Activated CD4-positive, alpha-beta memory T cell treated with anti-CD3 and anti-CD28 coated beads for 36 hours (primary cell): ENCODE measurements around the gene VPS8. TPM values are rescaled to one million over a fixed set of nuclear protein-coding genes. Genes with fewer than 3 reads are reported as not detected.
A peak's percentile ranks its signal among the peaks of the same experiment; 100 is the strongest.

ENCODE experiments used
- CTCF ChIA-PET: fragments of 350-600 bp; sonication (Branson Sonifier 250); formaldehyde crosslinking; loops from one replicate; lab custom pipeline; 2021; ENCODE audit warnings: antibody characterized with exemption, inconsistent platforms; lab: Charles Lee
- POLR2A ChIA-PET: fragments of 350-600 bp; sonication (Branson Sonifier 250); formaldehyde crosslinking; loops from one replicate; lab custom pipeline; 2021; ENCODE audit warnings: antibody characterized with exemption; lab: Charles Lee
- DNase-seq: peaks from one replicate; pipeline ENCODE4 v3.0.0-alpha.2; 2020
- H3K27ac Mint-ChIP-seq: one replicate; pipeline ENCODE4 v1.8.0; 2021; ENCODE audit warnings: mixed read lengths
- H3K27me3 Mint-ChIP-seq: one replicate; pipeline ENCODE4 v1.8.0; 2021; ENCODE audit warnings: mixed read lengths
- H3K36me3 Mint-ChIP-seq: one replicate; pipeline ENCODE4 v1.8.0; 2021; ENCODE audit warnings: mixed read lengths
- H3K4me1 Mint-ChIP-seq: one replicate; pipeline ENCODE4 v1.8.0; 2021; ENCODE audit warnings: low read depth, mixed read lengths
- H3K4me3 Mint-ChIP-seq: one replicate; pipeline ENCODE4 v1.8.0; 2021; ENCODE audit warnings: mild to moderate bottlenecking, mixed read lengths
- H3K9me3 Mint-ChIP-seq: one replicate; pipeline ENCODE4 v1.8.0; 2021; ENCODE audit warnings: mixed read lengths
- intact Hi-C: fragments of 100-400 bp; cut with micrococcal nuclease; formaldehyde crosslinking; loops from one replicate; pipeline ENCODE4 v1.15.1; 2023
- total RNA-seq, 2 experiments: library from RNA; stranded (reverse); gene quantifications; one replicate each; pipeline ENCODE4 v1.2.3, GENCODE V29; 2021

VPS8 gene
- total RNA-seq, 2 experiments from 2014 or later, result 28.7 to 32.3 TPM

DNA sequence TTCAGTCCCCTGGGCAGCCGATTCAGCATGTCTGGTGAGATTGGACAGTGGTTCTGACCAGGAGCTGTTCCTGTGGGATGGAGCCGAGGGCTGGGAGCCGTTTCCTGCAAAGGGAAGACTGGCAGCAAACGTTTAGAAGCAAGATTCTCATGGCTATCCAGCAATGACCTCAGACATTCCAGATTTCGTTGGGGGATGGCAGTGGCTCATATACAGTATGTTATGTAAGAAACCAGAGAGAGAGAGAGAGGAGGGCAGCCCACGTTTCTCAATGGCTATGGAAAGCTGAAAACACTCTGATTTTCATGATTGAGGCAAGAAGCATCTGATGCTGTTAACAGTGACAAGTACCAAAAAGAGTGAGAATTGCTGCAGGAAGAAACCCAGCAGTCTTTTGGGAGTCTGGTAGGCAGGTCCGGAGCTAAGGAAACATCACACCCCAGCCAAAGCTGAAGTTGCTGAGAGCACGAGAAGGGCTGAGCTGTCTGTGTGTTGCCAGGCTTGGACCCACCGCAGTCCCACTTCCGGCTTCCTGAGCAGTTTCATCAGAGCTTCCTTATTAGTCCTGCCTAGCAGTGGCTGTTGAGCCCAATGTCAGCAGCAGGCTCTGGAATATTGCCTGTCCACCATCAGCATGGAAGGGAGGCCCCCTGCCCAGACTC lies 25.6 kb upstream of the VPS8 start:
- H3K4me3 Mint-ChIP-seq, result no peak overlapping the region
- POLR2A ChIA-PET, result no interaction called here

DNA sequence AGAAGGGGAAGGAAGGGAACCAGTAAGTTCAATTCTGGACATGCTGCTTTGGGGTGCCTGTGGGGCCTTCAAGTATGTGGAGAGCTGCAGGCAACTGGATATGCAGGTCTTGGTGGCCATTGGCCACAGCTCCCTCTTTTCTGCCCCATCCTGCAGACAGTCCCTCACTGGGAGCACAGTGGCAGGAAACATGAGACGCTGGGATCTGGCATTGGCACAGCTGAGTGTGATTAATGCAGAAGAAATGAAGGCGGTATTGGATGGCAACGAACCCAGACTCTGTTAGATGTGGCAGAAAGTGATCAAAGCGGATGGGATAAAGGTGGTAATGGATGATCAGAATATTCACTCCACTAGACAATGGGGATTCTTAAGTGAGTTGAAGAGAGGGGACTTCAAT lies 23.2 kb upstream of the VPS8 start:
- ChIA-PET POLR2A (no interaction called here), CTCF (interaction anchor here (1.2 kb wide), 2 partner anchors 10 to 15 kb away, joined by 3 to 4 read pairs; no protein-coding TSS in a partner anchor)
- Mint-ChIP-seq H3K27me3 (no peaks in the 10 kb centered on the region), H3K36me3 (no peaks in the 10 kb centered on the region), H3K27ac (no peak overlapping the region), H3K4me3 (no peak overlapping the region), H3K4me1 (peaks cover 21% of the 10 kb centered on the region), H3K9me3 (no peaks in the 10 kb centered on the region)
- no peak for DNase-seq
- intact Hi-C loops, result no loop called here

More for the DNA sequence above, 25.6 kb upstream of the VPS8 start:
- Mint-ChIP-seq H3K4me1 (peaks cover 21% of the 10 kb centered on the region), H3K36me3 (no peaks in the 10 kb centered on the region), H3K27ac (no peak overlapping the region), H3K27me3 (no peaks in the 10 kb centered on the region), H3K9me3 (no peaks in the 10 kb centered on the region)
- peak; percentile 41 for DNase-seq
- CTCF ChIA-PET, result interaction anchor here (0.7 to 1.6 kb wide), 4 partner anchors 8 to 246 kb away, joined by 3 to 5 read pairs (median 4); partner anchors contain the start of gene EPHB3
- intact Hi-C loops, result no loop called here

DNA sequence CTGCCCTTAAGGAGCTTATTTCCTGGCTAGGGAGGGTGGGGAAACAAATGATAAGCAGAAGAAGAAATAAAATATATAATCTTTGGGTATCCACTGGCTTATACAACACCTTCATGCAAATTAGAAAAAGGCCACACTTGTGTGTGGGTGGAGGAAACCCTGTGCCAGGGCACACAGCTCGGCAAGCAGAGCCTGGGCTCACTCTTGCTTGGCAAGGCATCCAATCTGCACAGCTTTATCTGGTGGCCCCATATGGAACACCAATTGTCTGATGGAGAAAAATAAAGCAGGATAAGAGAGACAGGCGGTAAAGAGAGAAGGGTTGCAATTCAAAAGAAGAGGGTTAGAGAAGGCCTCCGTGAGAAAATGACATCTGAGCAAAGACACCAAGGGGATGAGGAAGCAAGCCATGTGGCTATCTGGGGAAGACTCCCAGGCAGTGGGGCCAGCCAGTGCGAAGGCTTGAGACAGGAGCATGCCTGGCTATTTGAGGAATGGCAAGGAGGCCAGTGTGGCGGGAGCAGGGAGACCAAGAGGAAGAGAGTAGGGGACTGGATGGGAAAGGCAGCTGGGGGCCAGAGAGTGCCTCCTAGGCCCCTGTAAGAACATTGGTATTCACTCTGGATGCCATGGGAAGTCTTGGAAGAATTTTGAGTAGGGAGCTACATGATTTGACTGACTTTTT lies 22.5 kb upstream of the VPS8 start:
- POLR2A ChIA-PET, result no interaction called here
- no peaks in the 10 kb centered on the region for H3K27me3 Mint-ChIP-seq
- no peaks in the 10 kb centered on the region for H3K36me3 Mint-ChIP-seq

DNA sequence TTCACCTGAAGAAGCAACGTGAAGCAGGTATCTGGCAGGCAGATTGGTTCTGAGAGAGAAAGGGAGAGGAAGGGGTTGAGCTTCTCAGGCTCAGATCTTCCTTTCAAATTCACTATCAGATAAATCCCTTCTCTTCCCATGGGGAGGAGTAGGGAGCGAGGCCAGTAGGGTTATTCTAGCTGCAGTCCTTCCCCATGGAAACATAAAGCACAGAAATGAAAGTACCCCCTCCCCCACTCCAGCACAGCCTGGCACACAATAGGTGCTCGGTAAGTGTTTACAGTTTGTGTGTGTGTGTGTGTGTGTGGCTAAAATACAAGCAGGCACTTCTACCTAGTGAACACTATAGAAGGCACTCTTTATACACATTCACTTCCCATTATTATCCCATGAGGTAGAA lies 20.8 kb upstream of the VPS8 start:
- Mint-ChIP-seq H3K27me3 (no peaks in the 10 kb centered on the region), H3K36me3 (no peaks in the 10 kb centered on the region), H3K4me1 (peaks cover 4% of the 10 kb centered on the region), H3K9me3 (no peaks in the 10 kb centered on the region), H3K27ac (no peak overlapping the region), H3K4me3 (no peak overlapping the region)
- ChIA-PET POLR2A (no interaction called here), CTCF (interaction anchor here (2.1 kb wide), 1 partner anchor 230 kb away, joined by 6 read pairs; the partner anchor contains the start of gene EPHB3)
- no peak for DNase-seq
- intact Hi-C loops, result no loop called here

More for the DNA sequence above, 22.5 kb upstream of the VPS8 start:
- H3K4me1 Mint-ChIP-seq, result peaks cover 21% of the 10 kb centered on the region
- DNase-seq, result no peak
- H3K9me3 Mint-ChIP-seq, result no peaks in the 10 kb centered on the region
- no peak overlapping the region for H3K27ac Mint-ChIP-seq
- CTCF ChIA-PET, result interaction anchor here (1.2 to 1.4 kb wide), 3 partner anchors 11 to 14 kb away, joined by 3 to 4 read pairs (median 3); no protein-coding TSS in a partner anchor
- intact Hi-C loops, result no loop called here
- no peak overlapping the region for H3K4me3 Mint-ChIP-seq

DNA sequence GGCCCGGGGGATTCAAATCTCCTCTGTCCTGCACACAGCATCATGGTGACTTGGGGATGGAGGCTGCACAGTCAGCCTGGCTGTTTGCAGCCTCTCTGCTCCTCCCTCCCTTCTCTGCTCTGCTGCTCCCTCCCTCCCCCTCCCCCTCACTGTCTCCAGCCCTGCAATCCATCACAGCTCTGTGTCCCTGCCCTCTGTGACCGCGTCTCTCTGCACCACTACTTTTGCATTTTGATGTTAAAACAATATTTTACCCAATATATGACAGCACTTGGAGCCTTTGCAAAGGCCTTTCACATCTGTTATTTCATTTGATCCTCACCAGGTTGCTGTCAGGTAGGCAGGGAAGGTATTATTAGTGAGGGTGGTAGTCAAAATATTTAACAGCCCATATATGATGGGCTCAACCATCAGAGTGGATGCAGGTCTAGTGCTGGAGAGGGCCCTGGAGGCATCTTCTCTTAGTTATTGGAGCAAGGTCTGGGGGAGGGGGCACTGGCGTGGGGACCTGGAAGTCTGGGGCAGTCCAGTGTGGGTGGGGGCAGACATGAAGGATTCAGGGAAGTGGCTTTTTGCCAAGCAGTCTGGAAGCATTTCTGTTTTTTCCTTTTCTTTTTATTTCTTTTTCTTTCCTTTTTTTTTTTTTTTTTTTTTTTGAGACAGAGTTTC lies 16.3 kb upstream of the VPS8 start:
- no peak overlapping the region for H3K27ac Mint-ChIP-seq
- no peaks in the 10 kb centered on the region for H3K4me1 Mint-ChIP-seq
- H3K9me3 Mint-ChIP-seq, result no peaks in the 10 kb centered on the region
- no peak overlapping the region for H3K4me3 Mint-ChIP-seq
- intact Hi-C loops, result no loop called here
- ChIA-PET CTCF (no interaction called here), POLR2A (interaction anchor here (0.9 kb wide), 1 partner anchor 244 kb away, joined by 3 read pairs; no protein-coding TSS in a partner anchor)
- H3K36me3 Mint-ChIP-seq, result no peaks in the 10 kb centered on the region
- peaks cover 10% of the 10 kb centered on the region for H3K27me3 Mint-ChIP-seq
- DNase-seq, result no peak

DNA sequence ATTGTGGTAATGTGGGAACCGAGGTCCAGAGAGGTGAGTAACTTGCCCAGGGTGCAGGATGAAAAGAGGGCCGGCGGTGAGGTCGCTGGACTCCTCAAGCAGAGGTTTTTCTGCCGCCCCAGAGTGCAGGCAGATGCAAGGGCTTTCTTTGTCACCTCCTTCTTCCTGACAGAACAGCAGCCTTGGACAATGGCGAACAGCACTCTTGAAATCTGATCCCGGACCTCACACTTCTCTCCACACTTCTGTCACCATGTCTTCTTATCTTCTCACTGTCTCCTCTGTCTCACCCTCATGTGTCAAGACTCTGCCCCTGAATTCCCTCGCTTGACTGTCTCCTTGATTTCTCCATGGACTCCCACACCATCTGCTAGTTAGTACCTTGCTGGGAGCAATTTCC lies 15.4 kb upstream of the VPS8 start:
- H3K27me3 Mint-ChIP-seq, result peaks cover 17% of the 10 kb centered on the region
- H3K27ac Mint-ChIP-seq, result no peak overlapping the region
- no peaks in the 10 kb centered on the region for H3K36me3 Mint-ChIP-seq
- ChIA-PET POLR2A (no interaction called here), CTCF (interaction anchor here (2.9 kb wide), 1 partner anchor 235 kb away, joined by 8 read pairs; the partner anchor contains the start of gene EPHB3)
- H3K9me3 Mint-ChIP-seq, result no peaks in the 10 kb centered on the region
- no peak for DNase-seq
- no peak overlapping the region for H3K4me3 Mint-ChIP-seq
- intact Hi-C loops, result no loop called here
- no peaks in the 10 kb centered on the region for H3K4me1 Mint-ChIP-seq

DNA sequence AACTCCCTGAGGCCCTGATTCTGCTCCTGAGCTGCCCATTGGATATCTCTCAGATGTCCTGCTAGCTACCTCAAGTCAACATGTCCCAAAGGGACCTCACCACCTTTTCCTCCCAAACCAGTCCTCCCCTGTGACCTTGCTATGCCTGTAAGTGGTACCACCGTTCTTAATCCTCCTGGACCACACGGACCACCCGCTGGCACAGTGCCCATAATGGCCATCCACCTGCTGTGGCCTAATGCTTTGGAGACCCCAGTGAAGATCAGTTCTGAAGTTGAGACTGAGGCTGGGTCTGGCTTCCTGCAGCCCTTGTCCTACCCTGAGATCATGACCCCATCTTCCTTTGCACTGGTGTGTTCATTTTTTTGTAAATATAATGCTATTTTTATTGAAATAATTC lies 15.0 kb upstream of the VPS8 start:
- no peak for DNase-seq
- H3K4me1 Mint-ChIP-seq, result no peaks in the 10 kb centered on the region
- ChIA-PET CTCF (interaction anchor here (2.9 kb wide), 1 partner anchor 236 kb away, joined by 8 read pairs; the partner anchor contains the start of gene EPHB3), POLR2A (no interaction called here)
- H3K4me3 Mint-ChIP-seq, result no peak overlapping the region
- intact Hi-C loops, result no loop called here
- no peak overlapping the region for H3K27ac Mint-ChIP-seq
- no peaks in the 10 kb centered on the region for H3K36me3 Mint-ChIP-seq
- H3K27me3 Mint-ChIP-seq, result peaks cover 20% of the 10 kb centered on the region
- no peaks in the 10 kb centered on the region for H3K9me3 Mint-ChIP-seq

DNA sequence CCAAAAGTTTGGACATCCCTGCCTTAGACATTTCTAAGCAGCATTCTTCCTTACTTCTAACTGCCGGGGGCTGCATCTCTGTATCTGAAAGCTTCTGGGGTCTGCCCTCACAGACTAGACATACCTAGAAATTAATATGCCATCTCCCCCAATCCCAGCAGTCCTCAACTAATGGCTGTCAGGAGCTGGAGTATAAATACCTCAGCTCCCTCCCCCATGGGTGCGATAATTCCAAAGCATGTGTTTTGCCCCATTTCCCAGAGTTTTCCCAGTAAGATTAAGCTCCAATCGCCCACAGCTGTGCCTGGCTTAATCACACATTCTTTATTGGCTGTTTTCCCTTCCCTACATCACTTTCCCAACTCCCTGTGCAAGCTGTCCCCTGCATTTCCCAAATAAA lies 13.8 kb upstream of the VPS8 start:
- Mint-ChIP-seq H3K27ac (no peak overlapping the region), H3K4me1 (no peaks in the 10 kb centered on the region), H3K27me3 (peaks cover 20% of the 10 kb centered on the region), H3K9me3 (no peaks in the 10 kb centered on the region), H3K4me3 (no peak overlapping the region), H3K36me3 (no peaks in the 10 kb centered on the region)
- no peak for DNase-seq
- POLR2A ChIA-PET, result no interaction called here
- intact Hi-C loops, result no loop called here
- CTCF ChIA-PET, result interaction anchor here (2.9 kb wide), 1 partner anchor 237 kb away, joined by 8 read pairs; the partner anchor contains the start of gene EPHB3

DNA sequence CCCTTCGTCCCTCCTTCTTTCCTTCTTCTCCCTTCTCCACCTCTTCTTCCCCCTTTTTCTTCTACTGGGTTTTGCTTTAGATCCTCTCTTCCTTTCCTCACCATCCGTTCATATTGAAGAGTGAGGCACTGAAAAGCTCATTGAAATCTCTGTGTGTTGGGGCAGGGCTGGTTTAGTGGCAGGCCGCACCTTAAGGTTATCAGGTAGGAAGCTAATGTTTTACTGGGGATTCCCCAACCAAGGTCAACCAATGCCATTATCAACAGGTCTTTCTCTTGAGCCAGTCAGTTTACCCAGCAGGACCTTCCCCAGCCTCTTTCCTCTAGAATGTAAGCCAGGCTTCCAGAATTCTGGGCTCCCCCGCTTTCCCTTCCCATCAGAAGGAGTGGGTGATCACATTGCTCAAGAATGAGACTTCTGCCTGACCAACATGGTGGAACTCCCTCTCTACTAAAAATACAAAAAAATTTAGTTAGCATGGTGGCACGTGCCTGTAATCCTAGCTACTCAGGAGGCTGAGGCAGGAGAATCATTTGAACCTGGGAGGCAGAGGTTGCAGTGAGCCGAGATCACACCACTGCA lies 11.5 kb upstream of the VPS8 start:
- no peak overlapping the region for H3K4me3 Mint-ChIP-seq

DNA sequence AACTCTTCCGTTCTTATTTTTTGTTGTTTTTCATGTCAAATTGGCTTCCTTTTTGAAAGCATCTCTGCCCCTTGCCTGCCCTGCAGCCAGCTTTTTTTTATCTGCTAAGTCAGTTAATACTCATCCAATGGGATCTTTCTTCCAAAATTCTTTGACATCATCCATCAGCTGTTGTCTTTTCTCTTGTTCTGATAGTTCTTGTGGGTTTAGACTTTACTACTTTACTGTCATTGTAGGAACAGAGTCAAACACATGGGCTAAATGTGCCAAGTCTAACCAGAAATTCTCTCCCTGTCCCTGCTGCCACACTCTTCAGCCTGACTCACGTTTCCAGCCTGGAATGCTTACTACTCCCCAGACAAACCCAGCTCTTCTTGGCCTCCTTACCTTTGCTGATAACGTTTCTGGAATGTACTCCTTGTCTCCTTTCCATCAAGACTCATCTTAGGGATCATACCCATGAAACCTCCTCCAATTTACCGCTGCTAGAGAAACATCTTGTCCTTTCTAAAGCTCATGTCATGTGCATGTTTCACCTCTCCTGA lies 10.7 kb upstream of the VPS8 start:
- no peak for DNase-seq
- CTCF ChIA-PET, result interaction anchor here (1.0 to 3.4 kb wide), 4 partner anchors 11 to 255 kb away, joined by 3 to 21 read pairs (median 3); partner anchors contain the start of gene VPS8
- no peaks in the 10 kb centered on the region for H3K9me3 Mint-ChIP-seq

More for the DNA sequence above, 11.5 kb upstream of the VPS8 start:
- H3K36me3 Mint-ChIP-seq, result no peaks in the 10 kb centered on the region
- intact Hi-C loops, result no loop called here
- H3K27ac Mint-ChIP-seq, result no peak overlapping the region
- ChIA-PET POLR2A (no interaction called here), CTCF (interaction anchor here (1.1 kb wide), 1 partner anchor 13 kb away, joined by 3 read pairs; no protein-coding TSS in a partner anchor)
- no peak for DNase-seq
- no peaks in the 10 kb centered on the region for H3K4me1 Mint-ChIP-seq
- H3K9me3 Mint-ChIP-seq, result no peaks in the 10 kb centered on the region
- peaks cover 20% of the 10 kb centered on the region for H3K27me3 Mint-ChIP-seq

DNA sequence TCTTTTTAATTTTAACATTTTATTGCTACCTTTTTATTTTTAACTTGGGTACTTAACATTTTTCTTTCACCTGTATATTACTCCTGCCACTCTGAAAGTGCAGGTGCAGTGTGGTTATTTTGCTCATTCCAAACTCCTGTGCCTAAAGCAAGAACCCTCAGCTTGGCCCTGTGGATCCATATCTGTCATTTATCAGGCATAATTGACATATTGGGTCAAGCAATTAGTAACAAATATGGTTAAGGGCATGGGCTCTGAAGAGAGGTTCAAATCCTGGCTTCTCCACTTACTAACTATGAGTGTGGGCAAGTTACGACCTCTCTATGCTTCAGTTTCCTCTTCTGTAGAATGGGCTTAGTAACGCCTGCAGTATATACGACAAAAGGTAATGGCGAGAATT lies 9.8 kb upstream of the VPS8 start:
- ChIA-PET POLR2A (no interaction called here), CTCF (interaction anchor here (1.0 to 3.4 kb wide), 3 partner anchors 10 to 256 kb away, joined by 3 to 21 read pairs (median 3); partner anchors contain the start of gene VPS8)
- no peak for DNase-seq
- Mint-ChIP-seq H3K27me3 (peaks cover 15% of the 10 kb centered on the region), H3K4me1 (no peaks in the 10 kb centered on the region), H3K36me3 (no peaks in the 10 kb centered on the region), H3K9me3 (no peaks in the 10 kb centered on the region), H3K27ac (no peak overlapping the region), H3K4me3 (no peak overlapping the region)
- intact Hi-C loops, result loop anchor here (2.0 kb wide), 1 partner anchor 25 kb away; no protein-coding TSS in a partner anchor

More for the DNA sequence above, 10.7 kb upstream of the VPS8 start:
- intact Hi-C loops, result no loop called here
- Mint-ChIP-seq H3K27me3 (peaks cover 20% of the 10 kb centered on the region), H3K4me1 (no peaks in the 10 kb centered on the region), H3K36me3 (no peaks in the 10 kb centered on the region), H3K4me3 (no peak overlapping the region), H3K27ac (no peak overlapping the region)
- POLR2A ChIA-PET, result no interaction called here
